SK-N-SH (cell line): ENCODE measurements around the gene SLX4IP. TPM values are rescaled to one million over a fixed set of nuclear protein-coding genes. Genes with fewer than 3 reads are reported as not detected.

ENCODE experiments used
- CTCF ChIA-PET: fragments of 300-600, 350-600 bp; formaldehyde crosslinking; extraction: SDS; loops from one replicate; lab custom pipeline; 2021; lab: Yijun Ruan, JAX
- POLR2A ChIA-PET: fragments of 350-600 bp; sonication (Branson Sonifier 250); formaldehyde crosslinking; extraction: SDS; loops from one replicate; lab custom pipeline; 2020; ENCODE audit warnings: antibody characterized with exemption, inconsistent platforms; lab: Yijun Ruan, JAX
- DNase-seq: peaks from one replicate; pipeline ENCODE4 v3.0.0; 2012
- H2AFZ ChIP-seq: fragments of 200-600 bp; sonication (generic); 2 replicates; pipeline ENCODE4 v1.8.1; 2016; ENCODE audit warnings: antibody characterized with exemption, mild to moderate bottlenecking, low read depth
- H3F3A ChIP-seq: fragments of 200-600 bp; sonication (generic); replicated peaks from 2 replicates; pipeline ENCODE3; 2016; ENCODE audit warnings: antibody characterized with exemption, mild to moderate bottlenecking; ENCODE audit not compliant: insufficient read depth
- H3K27ac ChIP-seq, 2 experiments: fragments of 200-500 bp in 1 of 2; fragments of 200-600 bp in 1 of 2; sonication (Bioruptor generic) in 1 of 2; sonication (generic), shearing (Covaris generic) in 1 of 2; 2 replicates each; pipeline versions ENCODE4 v1.5.1 to v1.6.1; 2014 to 2016; ENCODE audit warnings: low read depth in 2 of 2, inconsistent platforms in 1 of 2, low read length in 1 of 2, mild to moderate bottlenecking in 1 of 2, mixed read lengths in 1 of 2
- H3K27me3 ChIP-seq: fragments of 200-600 bp; sonication (generic), shearing (Covaris generic); 2 replicates; pipeline ENCODE4 v1.6.1; 2016; ENCODE audit warnings: mixed run types; ENCODE audit not compliant: insufficient read depth
- H3K36me3 ChIP-seq, 2 experiments: fragments of 200-500 bp in 1 of 2; fragments of 200-600 bp in 1 of 2; sonication (Bioruptor generic) in 1 of 2; sonication (generic) in 1 of 2; replicated peaks in 1 of 2; 2 replicates each; pipeline versions ENCODE3 to v1.5.1; 2014 to 2016; ENCODE audit warnings: low read length in 1 of 2, mild to moderate bottlenecking in 1 of 2; ENCODE audit not compliant: insufficient read depth in 2 of 2, control insufficient read depth in 1 of 2
- H3K4me1 ChIP-seq, 2 experiments: fragments of 200-500 bp in 1 of 2; fragments of 200-600 bp in 1 of 2; sonication (Bioruptor generic) in 1 of 2; sonication (generic), shearing (Covaris generic) in 1 of 2; 2 replicates each; pipeline versions ENCODE4 v1.5.1 to v1.6.1; 2014 to 2016; ENCODE audit warnings: low read depth in 1 of 2, low read length in 1 of 2, mixed run types in 1 of 2; ENCODE audit not compliant: insufficient read depth in 2 of 2, control insufficient read depth in 1 of 2
- H3K4me2 ChIP-seq: fragments of 200-600 bp; sonication (generic), shearing (Covaris generic); 2 replicates; pipeline ENCODE4 v1.6.1; 2017; ENCODE audit warnings: mixed run types
- H3K4me3 ChIP-seq, 2 experiments: fragments of 200-500 bp in 1 of 2; fragments of 200-600 bp in 1 of 2; sonication (Bioruptor generic) in 1 of 2; sonication (generic), shearing (Covaris generic) in 1 of 2; 2 replicates each; pipeline versions ENCODE4 v1.5.1 to v1.8.1; 2014 to 2016; ENCODE audit warnings: low read depth in 2 of 2, inconsistent platforms in 1 of 2, low read length in 1 of 2, mild to moderate bottlenecking in 1 of 2, mixed read lengths in 1 of 2, moderate library complexity in 1 of 2
- H3K79me2 ChIP-seq: fragments of 200-600 bp; sonication (generic); 2 replicates; pipeline ENCODE4 v1.8.1; 2017; ENCODE audit warnings: mild to moderate bottlenecking; ENCODE audit not compliant: insufficient read depth
- H3K9ac ChIP-seq: fragments of 200-600 bp; sonication (generic); 2 replicates; pipeline ENCODE4 v1.6.1; 2017; ENCODE audit warnings: mixed run types
- H3K9me2 ChIP-seq: fragments of 200-600 bp; sonication (generic); 2 replicates; pipeline ENCODE4 v1.6.1; 2017; ENCODE audit warnings: mixed run types
- H3K9me3 ChIP-seq: fragments of 200-600 bp; sonication (generic); 2 replicates; pipeline ENCODE4 v1.6.1; 2017; ENCODE audit warnings: mixed run types, mild to moderate bottlenecking, moderate library complexity
- H4K20me1 ChIP-seq: fragments of 200-600 bp; sonication (generic); 2 replicates; pipeline ENCODE4 v1.6.1; 2017; ENCODE audit warnings: mild to moderate bottlenecking, mixed run types; ENCODE audit not compliant: insufficient read depth
- CHD2 ChIP-seq: fragments of 150-350 bp; IDR thresholded peaks from 2 replicates; pipeline ENCODE4 v1.6.1; 2018; ENCODE audit warnings: low read length; ENCODE audit not compliant: partially characterized antibody
- CTCF ChIP-seq: fragments of 200-600 bp; sonication (generic); IDR thresholded peaks from 2 replicates; pipeline ENCODE4 v1.6.1; 2017; ENCODE audit warnings: antibody characterized with exemption, mild to moderate bottlenecking, moderate library complexity
- ELF1 ChIP-seq: IDR thresholded peaks from 2 replicates; pipeline ENCODE4 v1.4.0; 2012
- EZH2phosphoT487 ChIP-seq: fragments of 200-600 bp; sonication (generic); IDR thresholded peaks from 2 replicates; pipeline ENCODE4 v1.6.1; 2017; ENCODE audit warnings: low read depth, mixed run types, mild to moderate bottlenecking, antibody characterized with exemption, moderate library complexity, borderline replicate concordance
- FOXM1 ChIP-seq: IDR thresholded peaks from 2 replicates; pipeline ENCODE4 v1.4.0; 2012; ENCODE audit warnings: low read depth, mild to moderate bottlenecking
- GABPA ChIP-seq: IDR thresholded peaks from 2 replicates; pipeline ENCODE4 v1.4.0; 2012; ENCODE audit warnings: low read depth, mild to moderate bottlenecking
- JUND ChIP-seq: IDR thresholded peaks from 2 replicates; pipeline ENCODE4 v1.4.0; 2012
- MAX ChIP-seq: IDR thresholded peaks from 2 replicates; pipeline ENCODE4 v1.4.0; 2012; ENCODE audit warnings: low read depth
- MXI1 ChIP-seq: IDR thresholded peaks from 2 replicates; pipeline ENCODE4 v1.6.1; 2012; ENCODE audit warnings: mild to moderate bottlenecking, low read depth, low read length, improper control_type of control experiment
- NFIC ChIP-seq: IDR thresholded peaks from 2 replicates; pipeline ENCODE4 v1.4.0; 2012; ENCODE audit warnings: borderline replicate concordance
- NRF1 ChIP-seq: IDR thresholded peaks from 2 replicates; pipeline ENCODE4 v1.6.1; 2012; ENCODE audit warnings: low read depth, mild to moderate bottlenecking, low read length
- POLR2AphosphoS5 ChIP-seq: IDR thresholded peaks from 2 replicates; pipeline ENCODE4 v1.6.1; 2012; ENCODE audit warnings: low read depth, low read length
- RCOR1 ChIP-seq: fragments of 150-350 bp; IDR thresholded peaks from 2 replicates; pipeline ENCODE4 v1.6.1; 2017; ENCODE audit warnings: antibody characterized with exemption, low read length
- SMC3 ChIP-seq: IDR thresholded peaks from 2 replicates; pipeline ENCODE4 v1.6.1; 2012; ENCODE audit warnings: low read depth, low read length, improper control_type of control experiment
- TCF12 ChIP-seq: IDR thresholded peaks from 2 replicates; pipeline ENCODE4 v1.4.0; 2012
- TEAD4 ChIP-seq: IDR thresholded peaks from 2 replicates; pipeline ENCODE4 v1.4.0; 2012; ENCODE audit warnings: mild to moderate bottlenecking, borderline replicate concordance; ENCODE audit not compliant: insufficient read depth
- USF2 ChIP-seq: fragments of 150-350 bp; IDR thresholded peaks from 2 replicates; pipeline ENCODE4 v1.6.1; 2017; ENCODE audit warnings: antibody characterized with exemption, low read length, low read depth, borderline replicate concordance
- YY1 ChIP-seq: IDR thresholded peaks from 2 replicates; pipeline ENCODE4 v1.4.0; 2012; ENCODE audit warnings: low read depth, mild to moderate bottlenecking
- ZBTB33 ChIP-seq: IDR thresholded peaks from 2 replicates; pipeline ENCODE4 v1.4.0; 2012; ENCODE audit warnings: low read depth, borderline replicate concordance
- WGBS: methylation state at CpG from one replicate; pipeline ENCODE4 v1.1.6; 2017; ENCODE audit warnings: low lambda C conversion rate; 5-methylcytosine and 5-hydroxymethylcytosine counted together
- polyA plus RNA-seq, 3 experiments: library from polyadenylated mRNA; depleted of rRNA; stranded (reverse); fragments of >200 nt; gene quantifications; 2 replicates each; pipeline ENCODE4 v1.2.3, GENCODE V29; 2012

The SLX4IP gene
- polyA plus RNA-seq, 1 of the 3 experiments (the other 2 are of a cell fraction): 1.3 TPM

GRCh38 chr20:10434467-10434831, 656 bp upstream of the SLX4IP start (continued):
- TF ChIP-seq POLR2AphosphoS5 (peak; percentile 99), JUND (peak; percentile 34), CHD2 (peak; percentile 59), SMC3 (no peak; the same call in 1 of the 2 replicates), TCF12 (no peak), NRF1 (peak; percentile 74)

- peak overlapping the region; percentile 93 to 99; a peak in 3 of 4 replicates for H3K4me3 ChIP-seq
- no peak overlapping the region for H3K27ac ChIP-seq
- CTCF ChIA-PET: interaction anchor here (1.0 to 2.7 kb wide), 3 partner anchors 9 to 457 kb away, joined by 3 to 11 read pairs (median 5); no protein-coding TSS in a partner anchor
- peak overlapping the region; percentile 91 for H3K4me2 ChIP-seq
- H3K36me3 ChIP-seq: peaks cover 0 to 13% of the 10 kb centered on the region in 2 experiments
- POLR2A ChIA-PET: interaction anchor here (1.1 kb wide), 1 partner anchor 263 kb away, joined by 3 read pairs; no protein-coding TSS in a partner anchor
- H3F3A ChIP-seq: peaks cover 3% of the 10 kb centered on the region
- peak overlapping the region; percentile 74 for H2AFZ ChIP-seq
- H3K9me3 ChIP-seq: no peaks in the 10 kb centered on the region
- WGBS: 92% methylated on average over 20 of the region's 20 CpGs
- no peaks in the 10 kb centered on the region for H3K9me2 ChIP-seq
- H3K79me2 ChIP-seq: peaks cover 64% of the 10 kb centered on the region
- no peak for DNase-seq
- H4K20me1 ChIP-seq: no peaks in the 10 kb centered on the region
- peaks cover 5 to 17% of the 10 kb centered on the region in 2 experiments; a peak in 3 of 4 replicates for H3K4me1 ChIP-seq
- H3K27me3 ChIP-seq: no peaks in the 10 kb centered on the region
- no peak for TF ChIP-seq ELF1
- TF ChIP-seq MAX: no peak
- no peak for TF ChIP-seq TCF12
- no peak for TF ChIP-seq TEAD4
- TF ChIP-seq RCOR1: no peak
- TF ChIP-seq ZBTB33: no peak
- no peak for TF ChIP-seq YY1
- H3K9ac ChIP-seq: peak overlapping the region; percentile 82; the same call in 1 of the 2 replicates
Measured at GRCh38 chr20:10436053-10436699, 1.1 kb downstream of the SLX4IP start.

- H3K27ac ChIP-seq: no peak overlapping the region
- peaks cover 43% of the 10 kb centered on the region for H3K79me2 ChIP-seq
- no peaks in the 10 kb centered on the region for H3K9me3 ChIP-seq
- peaks cover 0 to 7% of the 10 kb centered on the region in 2 experiments for H3K36me3 ChIP-seq
- no peak overlapping the region for H3K4me3 ChIP-seq
- no peak for DNase-seq
- no peaks in the 10 kb centered on the region for H3K27me3 ChIP-seq
- H3K4me1 ChIP-seq: peaks cover 0 to 9% of the 10 kb centered on the region in 2 experiments; a peak in 2 of 4 replicates
- no peak overlapping the region for H2AFZ ChIP-seq
- H3F3A ChIP-seq: peaks cover 3% of the 10 kb centered on the region
- no peaks in the 10 kb centered on the region for H4K20me1 ChIP-seq
- ChIA-PET POLR2A (no interaction called here), CTCF (no interaction called here)
- no peak overlapping the region for H3K9ac ChIP-seq
- H3K9me2 ChIP-seq: no peaks in the 10 kb centered on the region
- 77% methylated on average over 4 of the region's 4 CpGs for WGBS
- no peak overlapping the region for H3K4me2 ChIP-seq
- TF ChIP-seq CHD2: no peak
- no peak for TF ChIP-seq CTCF
- TF ChIP-seq USF2: no peak
- TF ChIP-seq RCOR1: no peak
- no peak for TF ChIP-seq GABPA
- TF ChIP-seq NFIC: no peak
- TF ChIP-seq FOXM1: no peak
- no peak for TF ChIP-seq ZBTB33
- no peak for TF ChIP-seq EZH2phosphoT487
- no peak for TF ChIP-seq MXI1
Measured at GRCh38 chr20:10438217-10438616, 3.1 kb downstream of the SLX4IP start.
